Neutrophil (primary cell): Measurements from ENCODE around the gene TTLL12.

Experiments
- H3K27ac ChIP-seq: fragments of 200-600 bp; sonication (generic); 2 replicates; pipeline ENCODE4 v1.5.1; 2016; ENCODE audit warnings: mild to moderate bottlenecking, moderate library complexity
- H3K27me3 ChIP-seq: fragments of 200-600 bp; sonication (generic); 2 replicates; pipeline ENCODE4 v1.6.0; 2016; ENCODE audit warnings: mild to moderate bottlenecking
- H3K36me3 ChIP-seq: fragments of 200-600 bp; sonication (generic); 2 replicates; pipeline ENCODE4 v1.5.1; 2017
- H3K4me1 ChIP-seq, 2 experiments: fragments of 200-600 bp in 1 of 2; sonication (generic) in 1 of 2; 1 replicate in 1 of 2; 2 replicates in 1 of 2; pipeline versions ENCODE4 v1.5.1 to v1.6.1; 2013 to 2016; ENCODE audit warnings: low read depth in 1 of 2, low read length in 1 of 2, mild to moderate bottlenecking in 1 of 2, moderate library complexity in 1 of 2; ENCODE audit not compliant: control insufficient read depth in 1 of 2, insufficient read depth in 1 of 2
- H3K4me3 ChIP-seq, 2 experiments: fragments of 200-600 bp in 1 of 2; sonication (generic) in 1 of 2; 1 replicate in 1 of 2; 2 replicates in 1 of 2; pipeline ENCODE4 v1.5.1; 2013 to 2016; ENCODE audit warnings: low read depth in 1 of 2, low read length in 1 of 2, mild to moderate bottlenecking in 1 of 2, moderate library complexity in 1 of 2
- H3K9me3 ChIP-seq: fragments of 200-600 bp; sonication (generic); 2 replicates; pipeline ENCODE4 v1.5.1; 2016
- TF ChIP-seq, protein P1 (sequence below): fragments of 200-600 bp; sonication (generic); IDR thresholded peaks from 2 replicates; pipeline ENCODE4 v1.5.1; 2016; ENCODE audit warnings: antibody characterized with exemption

TTLL12 gene

DNA sequence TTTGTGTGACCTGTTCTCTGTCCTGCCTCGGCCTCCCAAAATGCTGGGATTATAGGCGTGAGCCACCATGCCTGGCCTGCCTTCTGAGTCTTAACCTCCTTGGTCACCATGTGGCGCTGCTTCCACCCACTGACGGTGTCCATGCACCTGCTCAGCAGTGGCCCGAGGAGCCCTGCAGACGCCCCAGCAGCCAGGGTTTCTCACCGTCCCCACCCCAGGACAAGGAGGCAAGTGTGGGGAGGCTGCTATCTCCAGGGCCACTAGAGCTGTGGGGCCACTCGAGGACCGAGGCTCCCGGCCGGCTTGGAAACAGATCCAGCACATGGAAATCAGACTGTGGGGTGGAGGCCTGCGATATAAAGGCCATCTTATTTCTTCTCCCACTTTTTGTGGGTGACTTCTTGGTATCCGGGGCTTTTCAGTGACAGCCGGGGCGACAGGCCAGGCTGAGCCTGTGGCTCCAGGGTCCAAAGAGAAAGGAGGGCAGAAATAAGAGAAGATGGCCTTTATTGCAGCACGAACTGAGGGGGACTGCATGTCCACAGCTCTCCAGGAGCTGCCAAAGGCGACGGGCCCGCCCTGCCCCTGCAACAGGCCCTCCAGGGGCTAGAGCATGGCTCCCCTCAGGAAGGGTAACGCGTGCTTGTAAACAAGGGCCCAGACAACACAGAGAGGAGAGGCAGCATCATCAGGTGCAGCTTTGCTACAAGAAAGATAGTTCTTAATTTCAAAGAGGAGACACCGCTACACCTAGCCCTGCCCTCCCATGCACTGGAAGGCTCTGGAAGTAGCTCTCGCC lies 20.6 kb downstream of the TTLL12 start:
- TF ChIP-seq, protein P1, sequence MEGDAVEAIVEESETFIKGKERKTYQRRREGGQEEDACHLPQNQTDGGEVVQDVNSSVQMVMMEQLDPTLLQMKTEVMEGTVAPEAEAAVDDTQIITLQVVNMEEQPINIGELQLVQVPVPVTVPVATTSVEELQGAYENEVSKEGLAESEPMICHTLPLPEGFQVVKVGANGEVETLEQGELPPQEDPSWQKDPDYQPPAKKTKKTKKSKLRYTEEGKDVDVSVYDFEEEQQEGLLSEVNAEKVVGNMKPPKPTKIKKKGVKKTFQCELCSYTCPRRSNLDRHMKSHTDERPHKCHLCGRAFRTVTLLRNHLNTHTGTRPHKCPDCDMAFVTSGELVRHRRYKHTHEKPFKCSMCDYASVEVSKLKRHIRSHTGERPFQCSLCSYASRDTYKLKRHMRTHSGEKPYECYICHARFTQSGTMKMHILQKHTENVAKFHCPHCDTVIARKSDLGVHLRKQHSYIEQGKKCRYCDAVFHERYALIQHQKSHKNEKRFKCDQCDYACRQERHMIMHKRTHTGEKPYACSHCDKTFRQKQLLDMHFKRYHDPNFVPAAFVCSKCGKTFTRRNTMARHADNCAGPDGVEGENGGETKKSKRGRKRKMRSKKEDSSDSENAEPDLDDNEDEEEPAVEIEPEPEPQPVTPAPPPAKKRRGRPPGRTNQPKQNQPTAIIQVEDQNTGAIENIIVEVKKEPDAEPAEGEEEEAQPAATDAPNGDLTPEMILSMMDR = no peak
- H3K4me1 ChIP-seq = peaks cover 18 to 19% of the 10 kb centered on the region in 2 experiments
- no peaks in the 10 kb centered on the region for H3K9me3 ChIP-seq
- no peaks in the 10 kb centered on the region for H3K27me3 ChIP-seq
- H3K4me3 ChIP-seq = no peak overlapping the region
- no peak overlapping the region for H3K27ac ChIP-seq
- H3K36me3 ChIP-seq = peaks cover 93% of the 10 kb centered on the region

- Histone ChIP-seq H3K27me3 (no peaks in the 10 kb centered on the region), H3K9me3 (no peaks in the 10 kb centered on the region), H3K4me1 (peaks cover 7 to 16% of the 10 kb centered on the region in 2 experiments), H3K27ac (peak overlapping the region; percentile 78), H3K36me3 (peaks cover 93% of the 10 kb centered on the region), H3K4me3 (no peak overlapping the region)
- TF ChIP-seq, protein P1 = no peak
Measured at GRCh38 chr22:43164636-43165035, 22.3 kb downstream of the TTLL12 start.

DNA sequence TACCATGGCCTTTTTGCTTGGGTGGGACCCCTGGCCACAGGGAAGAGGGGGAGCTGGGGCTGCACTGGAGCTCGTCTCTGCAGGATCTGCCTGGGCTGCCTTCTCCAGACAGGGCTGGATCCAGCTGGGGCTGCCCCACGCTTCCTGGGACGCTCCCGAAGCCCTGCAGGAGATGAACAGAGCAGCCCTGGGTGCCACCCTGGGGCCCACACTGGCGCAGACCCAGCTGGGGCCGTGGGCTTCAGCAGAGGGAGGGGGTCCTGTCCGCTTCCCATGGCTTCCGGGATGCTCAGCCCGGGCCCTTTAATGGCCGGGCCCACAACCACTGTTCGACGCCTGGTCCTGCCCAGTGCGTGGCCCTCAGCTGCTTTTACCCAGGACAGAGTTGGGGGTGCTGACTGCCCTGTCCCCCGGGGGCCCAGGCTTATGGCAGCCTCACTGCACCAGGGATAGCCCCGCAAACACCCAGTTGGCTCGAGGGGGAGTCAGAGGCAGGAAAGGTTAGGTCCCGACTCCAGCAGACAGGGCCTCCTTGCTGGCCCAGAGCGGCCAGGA lies 23.6 kb downstream of the TTLL12 start:
- Histone ChIP-seq H3K27me3 (no peaks in the 10 kb centered on the region), H3K9me3 (no peaks in the 10 kb centered on the region), H3K4me1 (peaks cover 16 to 29% of the 10 kb centered on the region in 2 experiments), H3K4me3 (no peak overlapping the region), H3K27ac (peak overlapping the region; percentile 78), H3K36me3 (peaks cover 91% of the 10 kb centered on the region)
- TF ChIP-seq, protein P1 = no peak

DNA sequence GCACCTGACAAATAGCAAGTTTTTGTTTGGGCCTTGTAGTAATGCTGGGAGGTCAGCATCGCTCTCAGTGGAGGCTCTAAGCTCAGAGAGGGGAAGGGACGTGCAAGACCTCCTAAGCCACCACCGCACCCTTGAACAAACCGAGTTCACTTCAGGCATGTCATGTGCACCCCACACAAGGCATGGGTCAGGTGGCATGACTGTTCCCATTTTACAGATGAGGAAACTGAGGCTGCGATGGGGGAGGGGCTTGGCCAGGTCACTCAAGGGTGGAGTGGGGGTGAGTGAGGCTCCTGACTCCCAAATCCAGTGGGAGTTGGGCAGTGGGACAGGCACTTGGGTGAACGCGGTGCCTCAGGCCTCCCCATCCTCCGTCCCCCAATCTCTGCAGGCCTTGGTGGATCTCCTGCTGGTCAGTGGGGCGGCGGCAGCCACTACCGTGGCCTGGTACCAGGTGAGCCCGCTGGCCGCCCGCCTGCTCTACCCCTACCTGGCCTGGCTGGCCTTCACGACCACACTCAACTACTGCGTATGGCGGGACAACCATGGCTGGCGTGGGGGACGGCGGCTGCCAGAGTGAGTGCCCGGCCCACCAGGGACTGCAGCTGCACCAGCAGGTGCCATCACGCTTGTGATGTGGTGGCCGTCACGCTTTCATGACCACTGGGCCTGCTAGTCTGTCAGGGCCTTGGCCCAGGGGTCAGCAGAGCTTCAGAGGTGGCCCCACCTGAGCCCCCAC lies 24.4 kb downstream of the TTLL12 start:
- Histone ChIP-seq H3K9me3 (no peaks in the 10 kb centered on the region), H3K4me3 (no peak overlapping the region), H3K27me3 (no peaks in the 10 kb centered on the region), H3K4me1 (peaks cover 23 to 36% of the 10 kb centered on the region in 2 experiments), H3K36me3 (peaks cover 83% of the 10 kb centered on the region), H3K27ac (peak overlapping the region; percentile 78)
- TF ChIP-seq, protein P1 = no peak

DNA sequence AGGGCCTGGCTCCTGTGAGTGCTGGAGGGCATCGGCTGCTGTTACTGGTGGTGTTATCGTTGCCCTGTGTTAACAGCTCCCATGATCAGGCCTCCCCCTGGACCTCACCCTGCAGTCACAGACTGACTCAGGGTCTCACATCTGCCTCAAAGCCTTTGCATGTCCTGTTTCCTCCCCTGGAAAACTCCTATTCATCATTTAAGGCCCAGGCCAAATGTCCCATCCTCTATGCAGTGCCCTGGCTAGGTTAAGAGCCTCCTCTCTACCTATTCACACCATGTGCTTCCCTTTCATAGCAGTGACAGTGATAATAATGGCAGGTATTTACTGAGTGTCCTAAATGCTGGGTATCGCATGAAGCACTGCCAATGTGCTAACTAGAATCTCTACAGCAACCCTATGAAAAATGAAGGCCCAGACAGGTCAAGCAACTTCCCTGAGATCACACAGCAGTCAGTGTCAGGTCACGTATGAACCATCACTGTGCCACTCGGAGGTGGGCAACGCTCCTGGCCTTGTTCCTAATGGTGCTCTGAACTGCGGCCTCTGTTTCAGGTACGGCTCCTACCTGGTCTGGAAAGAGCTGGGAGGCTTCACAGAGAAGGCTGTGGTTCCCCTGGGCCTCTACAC lies 26.3 kb downstream of the TTLL12 start:
- Histone ChIP-seq H3K27ac (peak overlapping the region; percentile 89), H3K4me3 (no peak overlapping the region), H3K27me3 (no peaks in the 10 kb centered on the region), H3K9me3 (no peaks in the 10 kb centered on the region), H3K36me3 (peaks cover 82% of the 10 kb centered on the region), H3K4me1 (peaks cover 41 to 56% of the 10 kb centered on the region in 2 experiments)
- TF ChIP-seq, protein P1 = no peak
